Caco-2 (cell line): ENCODE results near the gene MPV17L2. TPM values are rescaled to one million over a fixed set of nuclear protein-coding genes. Genes with fewer than 3 reads are reported as not detected.

Experiments
- BruUV-seq: library from RNA; stranded (reverse); fragments of 400-500 nt; replicated peaks from 2 replicates; lab custom pipeline; 2021; lab: Mats Ljungman, UMichigan
- CTCF ChIA-PET: fragments of 300-600 bp; sonication (Branson Sonifier 250); formaldehyde crosslinking; loops from one replicate; lab custom pipeline; 2022; ENCODE audit warnings: antibody characterized with exemption; lab: Charles Lee
- POLR2A ChIA-PET: fragments of 300-600 bp; sonication (Branson Sonifier 250); formaldehyde crosslinking; loops from one replicate; lab custom pipeline; 2022; ENCODE audit warnings: antibody characterized with exemption; lab: Charles Lee
- DNase-seq, 2 experiments: peaks; one replicate each; pipeline versions ENCODE4 v3.0.0 to v3.0.0-alpha.2; 2020 to 2022
- H3K27me3 ChIP-seq: replicated peaks from 2 replicates; pipeline ENCODE4 v1.6.0; 2011; ENCODE audit warnings: low read length; ENCODE audit not compliant: control insufficient read depth, insufficient read depth
- H3K36me3 ChIP-seq: 2 replicates; pipeline ENCODE4 v1.5.1; 2011; ENCODE audit warnings: low read length; ENCODE audit not compliant: control insufficient read depth, insufficient read depth
- H3K4me1 ChIP-seq: fragments of 250-450 bp; sonication (Bioruptor Pico); 2 replicates; pipeline ENCODE4 v1.5.1; 2020; ENCODE audit warnings: mild to moderate bottlenecking
- H3K4me3 ChIP-seq: 2 replicates; pipeline ENCODE4 v1.5.1; 2011; ENCODE audit warnings: low read depth, mild to moderate bottlenecking, control low read depth, low read length
- H3K9me3 ChIP-seq: fragments of 250-450 bp; sonication (Bioruptor Pico); 2 replicates; pipeline ENCODE4 v1.5.1; 2020; ENCODE audit warnings: mild to moderate bottlenecking, moderate library complexity
- H3K27ac Mint-ChIP-seq: one replicate; pipeline ENCODE4 v1.8.0; 2022; ENCODE audit warnings: mixed read lengths; ENCODE audit not compliant: unreplicated experiment
- H3K27me3 Mint-ChIP-seq: one replicate; pipeline ENCODE4 v1.8.0; 2022; ENCODE audit warnings: mixed read lengths; ENCODE audit not compliant: insufficient read depth, unreplicated experiment
- H3K36me3 Mint-ChIP-seq: one replicate; pipeline ENCODE4 v1.8.0; 2022; ENCODE audit warnings: mild to moderate bottlenecking, mixed read lengths; ENCODE audit not compliant: insufficient read depth, unreplicated experiment
- H3K4me1 Mint-ChIP-seq: one replicate; pipeline ENCODE4 v1.8.0; 2022; ENCODE audit warnings: low read depth, mixed read lengths; ENCODE audit not compliant: unreplicated experiment
- H3K4me3 Mint-ChIP-seq: one replicate; pipeline ENCODE4 v1.8.0; 2022; ENCODE audit warnings: mild to moderate bottlenecking, moderate library complexity, mixed read lengths; ENCODE audit not compliant: unreplicated experiment
- H3K9me3 Mint-ChIP-seq: one replicate; pipeline ENCODE4 v1.8.0; 2022; ENCODE audit warnings: mixed read lengths; ENCODE audit not compliant: unreplicated experiment
- intact Hi-C: fragments of 100-400 bp; cut with micrococcal nuclease; formaldehyde crosslinking; loops from one replicate; pipeline ENCODE4 v1.10.0; 2022; ENCODE audit not compliant: unreplicated experiment
- total RNA-seq: library from RNA; stranded (reverse); gene quantifications from 2 replicates; pipeline ENCODE4 v1.2.3, GENCODE V29; 2022
- TF ChIP-seq, protein P1 (sequence below), 2 experiments: fragments of 200-600 bp in 1 of 2; IDR thresholded peaks; 1 replicate in 1 of 2; 2 replicates in 1 of 2; pipeline versions ENCODE4 v1.5.1 to v1.8.0; 2011 to 2022; ENCODE audit warnings: antibody characterized with exemption in 1 of 2, control low read depth in 1 of 2, inconsistent platforms in 1 of 2, low read depth in 1 of 2, low read length in 1 of 2, mild to moderate bottlenecking in 1 of 2, moderate library complexity in 1 of 2; ENCODE audit not compliant: insufficient read depth in 1 of 2, severe bottlenecking in 1 of 2, unreplicated experiment in 1 of 2

Gene MPV17L2
- total RNA-seq, 1 experiment from 2014 or later: 16.6 TPM

DNA sequence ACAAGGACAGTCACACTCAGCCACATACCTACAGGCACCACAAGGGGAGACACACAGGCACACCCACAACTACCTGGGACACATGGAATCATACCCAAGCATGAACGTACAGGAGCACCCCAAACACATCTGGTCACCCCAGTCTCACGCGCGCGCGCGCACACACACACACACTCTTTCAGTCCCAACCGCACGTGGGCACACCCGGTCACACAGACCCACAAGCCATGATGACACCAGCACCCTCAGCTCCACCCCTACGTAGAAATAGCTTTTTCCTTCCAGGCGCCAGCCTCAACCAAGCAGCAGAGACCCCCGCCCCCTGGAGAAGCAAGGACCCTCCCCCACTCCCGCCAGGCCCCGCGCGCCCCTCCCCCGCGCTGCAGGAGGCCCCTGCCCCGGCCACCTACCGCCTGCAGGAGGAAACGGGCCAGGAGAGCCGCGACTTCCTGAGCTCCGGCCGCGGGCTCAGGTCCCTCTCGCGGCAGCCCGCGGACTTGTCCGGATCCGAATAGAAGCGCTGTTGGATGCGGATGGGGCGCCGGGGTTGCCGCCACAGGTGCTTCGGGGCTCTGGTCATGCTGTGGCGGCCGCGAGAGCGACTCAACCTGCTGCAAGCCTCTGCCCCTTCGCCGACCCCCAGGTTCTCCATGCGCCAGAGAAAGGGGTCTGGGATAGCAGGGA lies 39.7 kb downstream of the MPV17L2 start:
- no peaks in the 10 kb centered on the region for H3K9me3 ChIP-seq
- Mint-ChIP-seq H3K9me3 (no peaks in the 10 kb centered on the region), H3K27me3 (peaks cover 6% of the 10 kb centered on the region), H3K27ac (no peak overlapping the region), H3K4me1 (no peaks in the 10 kb centered on the region), H3K4me3 (no peak overlapping the region), H3K36me3 (no peaks in the 10 kb centered on the region)
- H3K36me3 ChIP-seq: no peaks in the 10 kb centered on the region
- H3K4me1 ChIP-seq: 0 out of 2 replicates have a peak, but pooled peaks cover 3% of the 10 kb centered on the region
- BruUV-seq: no TSS peak
- H3K27me3 ChIP-seq: no peaks in the 10 kb centered on the region
- intact Hi-C loops: no loop called here
- POLR2A ChIA-PET: interaction anchor here (0.6 to 1.1 kb wide), 2 partner anchors 8 to 96 kb away, joined by 3 read pairs; no protein-coding TSS in a partner anchor
- TF ChIP-seq, protein P1, sequence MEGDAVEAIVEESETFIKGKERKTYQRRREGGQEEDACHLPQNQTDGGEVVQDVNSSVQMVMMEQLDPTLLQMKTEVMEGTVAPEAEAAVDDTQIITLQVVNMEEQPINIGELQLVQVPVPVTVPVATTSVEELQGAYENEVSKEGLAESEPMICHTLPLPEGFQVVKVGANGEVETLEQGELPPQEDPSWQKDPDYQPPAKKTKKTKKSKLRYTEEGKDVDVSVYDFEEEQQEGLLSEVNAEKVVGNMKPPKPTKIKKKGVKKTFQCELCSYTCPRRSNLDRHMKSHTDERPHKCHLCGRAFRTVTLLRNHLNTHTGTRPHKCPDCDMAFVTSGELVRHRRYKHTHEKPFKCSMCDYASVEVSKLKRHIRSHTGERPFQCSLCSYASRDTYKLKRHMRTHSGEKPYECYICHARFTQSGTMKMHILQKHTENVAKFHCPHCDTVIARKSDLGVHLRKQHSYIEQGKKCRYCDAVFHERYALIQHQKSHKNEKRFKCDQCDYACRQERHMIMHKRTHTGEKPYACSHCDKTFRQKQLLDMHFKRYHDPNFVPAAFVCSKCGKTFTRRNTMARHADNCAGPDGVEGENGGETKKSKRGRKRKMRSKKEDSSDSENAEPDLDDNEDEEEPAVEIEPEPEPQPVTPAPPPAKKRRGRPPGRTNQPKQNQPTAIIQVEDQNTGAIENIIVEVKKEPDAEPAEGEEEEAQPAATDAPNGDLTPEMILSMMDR (IDR thresholded peaks at IDR 0.05; ENCODE audit: insufficient read depth in 1 of 2, low read depth in 1 of 2, low read length in 1 of 2, severe bottlenecking in 1 of 2, unreplicated experiment in 1 of 2): no peak
- no peak for DNase-seq
- CTCF ChIA-PET: interaction anchor here (1.0 to 1.5 kb wide), 3 partner anchors 8 to 47 kb away, joined by 4 to 10 read pairs (median 5); no protein-coding TSS in a partner anchor
- H3K4me3 ChIP-seq: no peak overlapping the region

DNA sequence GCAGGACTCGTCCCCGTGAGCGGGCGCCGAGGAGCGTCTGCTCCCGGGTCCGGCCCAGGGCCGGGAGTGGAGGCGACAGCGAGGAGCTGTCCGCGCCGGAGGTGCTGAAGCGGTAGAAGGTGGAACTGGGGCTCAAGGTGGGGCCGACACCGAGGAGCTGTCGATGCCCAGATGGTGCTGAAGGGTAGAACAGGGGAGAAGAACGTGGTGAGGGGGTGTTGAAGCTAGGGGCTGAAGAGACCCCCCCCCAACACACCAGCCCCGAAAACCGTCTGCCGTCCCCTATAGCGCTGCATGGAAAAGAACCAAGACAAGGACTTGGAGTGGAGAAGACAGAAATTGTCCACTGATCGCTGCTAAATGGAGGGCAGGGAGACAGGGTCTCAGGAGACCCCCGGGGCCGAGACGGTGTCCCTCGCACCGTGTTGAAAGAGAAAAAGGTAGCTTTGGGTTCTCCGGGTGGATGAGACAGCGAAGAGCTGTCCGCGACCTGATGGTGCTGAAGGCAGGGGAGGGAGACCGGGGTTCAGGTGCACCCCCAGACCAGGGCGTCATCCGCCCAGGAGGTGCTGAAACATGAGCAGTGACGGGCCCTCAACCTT lies 40.3 kb downstream of the MPV17L2 start:
- POLR2A ChIA-PET: interaction anchor here (0.6 to 1.1 kb wide), 2 partner anchors 9 to 95 kb away, joined by 3 read pairs; no protein-coding TSS in a partner anchor
- Histone ChIP-seq H3K4me3 (no peak overlapping the region), H3K9me3 (no peaks in the 10 kb centered on the region), H3K36me3 (no peaks in the 10 kb centered on the region), H3K27me3 (no peaks in the 10 kb centered on the region), H3K4me1 (0 out of 2 replicates have a peak, but pooled peaks cover 3% of the 10 kb centered on the region)
- Mint-ChIP-seq H3K27me3 (peaks cover 6% of the 10 kb centered on the region), H3K36me3 (no peaks in the 10 kb centered on the region), H3K9me3 (no peaks in the 10 kb centered on the region), H3K27ac (no peak overlapping the region), H3K4me1 (no peaks in the 10 kb centered on the region), H3K4me3 (no peak overlapping the region)
- BruUV-seq: no TSS peak
- DNase-seq: peak; percentile 59 to 77
- intact Hi-C loops: no loop called here
- CTCF ChIA-PET: interaction anchor here (1.0 to 1.5 kb wide), 3 partner anchors 9 to 46 kb away, joined by 4 to 10 read pairs (median 5); no protein-coding TSS in a partner anchor
- TF ChIP-seq, protein P1 (IDR thresholded peaks at IDR 0.05; ENCODE audit: insufficient read depth in 1 of 2, low read depth in 1 of 2, low read length in 1 of 2, severe bottlenecking in 1 of 2, unreplicated experiment in 1 of 2): no peak

DNA sequence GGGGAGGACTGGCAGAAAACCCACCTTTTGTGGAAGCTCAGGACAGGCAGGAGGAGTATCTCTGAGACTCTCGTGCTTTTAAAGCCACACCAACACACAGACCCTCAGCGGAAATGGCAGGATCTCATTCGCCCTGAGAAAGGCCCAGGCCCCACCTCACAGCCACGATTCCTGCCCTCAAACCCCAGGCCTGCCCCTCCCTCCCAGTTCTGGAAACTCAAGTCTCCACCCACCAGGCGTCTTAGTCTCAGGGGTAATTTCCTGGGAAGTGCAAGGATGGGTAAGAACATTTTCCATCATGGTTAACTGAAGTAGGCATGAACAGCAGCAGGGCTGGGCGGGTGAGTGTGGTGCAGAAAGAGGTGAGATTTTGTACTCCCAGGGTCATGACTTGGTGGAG lies 41.2 kb downstream of the MPV17L2 start:
- no peaks in the 10 kb centered on the region for H3K36me3 Mint-ChIP-seq
- H3K4me1 Mint-ChIP-seq: no peaks in the 10 kb centered on the region
- no TSS peak for BruUV-seq
- H3K27me3 Mint-ChIP-seq: peaks cover 6% of the 10 kb centered on the region
- H3K27me3 ChIP-seq: no peaks in the 10 kb centered on the region
- intact Hi-C loops: no loop called here
- no peak overlapping the region for H3K4me3 Mint-ChIP-seq
- no peaks in the 10 kb centered on the region for H3K9me3 ChIP-seq
- no peak for DNase-seq
- no peak overlapping the region for H3K27ac Mint-ChIP-seq
- 0 out of 2 replicates have a peak, but pooled peaks cover 3% of the 10 kb centered on the region for H3K4me1 ChIP-seq
- TF ChIP-seq, protein P1 (IDR thresholded peaks at IDR 0.05; ENCODE audit: insufficient read depth in 1 of 2, low read depth in 1 of 2, low read length in 1 of 2, severe bottlenecking in 1 of 2, unreplicated experiment in 1 of 2): no peak
- no peaks in the 10 kb centered on the region for H3K36me3 ChIP-seq
- H3K9me3 Mint-ChIP-seq: no peaks in the 10 kb centered on the region
- ChIA-PET POLR2A (interaction anchor here (1.1 kb wide), 1 partner anchor 10 kb away, joined by 3 read pairs; no protein-coding TSS in a partner anchor), CTCF (interaction anchor here (1.5 kb wide), 1 partner anchor 18 kb away, joined by 5 read pairs; no protein-coding TSS in a partner anchor)
- H3K4me3 ChIP-seq: no peak overlapping the region
